K562 treated with DMSO at 1 percent for 24 hours (cell line): Measurements from ENCODE around the gene FOXD4L1. TPM values are rescaled to one million over a fixed set of nuclear protein-coding genes. Genes with fewer than 3 reads are reported as not detected.

ENCODE experiments used
- total RNA-seq: library from RNA; unstranded; fragments of 300-600 nt; gene quantifications from 2 replicates; pipeline ENCODE4 v1.2.3, GENCODE V29; 2022; ENCODE audit warnings: low read depth; ENCODE audit not compliant: insufficient read depth

Gene FOXD4L1
- total RNA-seq = 0.42 and 0.87 TPM in 2 replicates

DNA sequence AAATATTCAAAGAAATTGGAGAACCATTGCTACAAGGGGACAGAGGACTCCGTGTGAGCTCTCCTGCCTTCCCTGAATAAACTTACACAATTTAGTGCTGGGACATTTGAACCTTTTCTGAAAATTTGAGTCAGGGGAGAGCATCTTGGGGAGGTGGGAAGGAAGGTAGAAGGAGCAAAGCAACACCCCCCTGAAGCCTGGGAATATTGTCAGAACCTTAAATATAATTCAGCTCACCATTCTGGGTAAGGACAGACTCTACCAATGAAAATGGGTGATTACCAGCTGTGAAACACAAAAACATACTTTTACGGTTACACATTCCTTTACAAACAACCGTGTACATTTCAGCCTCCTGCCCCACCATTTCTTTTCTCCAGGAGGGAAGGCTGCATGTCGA lies at the start of gene FOXD4L1:
Gene FOXD4L1 (plus strand): TSS at position 301 of the 400 bp plus-strand sequence. CDS start 592 bp downstream, outside the sequence.

Other genes with a start within 250 kb of the FOXD4L1 start
- gene PAX8, start 219.7 kb upstream of the FOXD4L1 start, total RNA-seq = 2.7 and 5.4 TPM in 2 replicates
- 10.8 and 13.5 TPM in 2 replicates for gene ZNG1B, start 61.0 kb upstream of the FOXD4L1 start, total RNA-seq
- gene RABL2A, start 128.6 kb downstream of the FOXD4L1 start, total RNA-seq = 3.7 and 5.4 TPM in 2 replicates